HuH-7.5 (cell line): Measurements from ENCODE around the gene ARHGEF25.
"Not testable (repeated sequence)": the region's sequence is repeated elsewhere in the genome, so short reads cannot be mapped to it uniquely, and the experiment has no call there.

Experiments used
- DNase-seq: peaks from one replicate; pipeline ENCODE4 v3.0.0; 2011; ENCODE audit warnings: low spot score

Gene ARHGEF25

GRCh38 chr12:57585156-57585555 lies 26.1 kb upstream of the ARHGEF25 start:
- no peak for DNase-seq

- DNase-seq: no peak
Measured at GRCh38 chr12:57586128-57586527, 25.1 kb upstream of the ARHGEF25 start.

- DNase-seq: no peak
Measured at GRCh38 chr12:57586832-57587429, 24.3 kb upstream of the ARHGEF25 start.

GRCh38 chr12:57588951-57589610 lies 22.2 kb upstream of the ARHGEF25 start:
- DNase-seq: not testable (repeated sequence)

GRCh38 chr12:57590479-57590863 lies 20.8 kb upstream of the ARHGEF25 start:
- no peak for DNase-seq

- DNase-seq: peak; percentile 86
Measured at GRCh38 chr12:57590864-57591781, 20.1 kb upstream of the ARHGEF25 start, which contains the start of gene PIP4K2C. TSS of gene PIP4K2C (plus strand) at chr12:57591192. CDS start at chr12:57591290, 98 bp downstream.

- no peak for DNase-seq
Measured at GRCh38 chr12:57591782-57592325, 19.4 kb upstream of the ARHGEF25 start.

- no peak for DNase-seq
Measured at GRCh38 chr12:57592551-57593165, 18.6 kb upstream of the ARHGEF25 start.

- no peak for DNase-seq
Measured at GRCh38 chr12:57593187-57593586, 18.0 kb upstream of the ARHGEF25 start.

GRCh38 chr12:57600395-57600794 lies 10.8 kb upstream of the ARHGEF25 start:
- DNase-seq: no peak

- no peak for DNase-seq
Measured at GRCh38 chr12:57602544-57602943, 8.7 kb upstream of the ARHGEF25 start.

GRCh38 chr12:57603324-57603723 lies 7.9 kb upstream of the ARHGEF25 start:
- no peak for DNase-seq

GRCh38 chr12:57603815-57604453 lies 7.3 kb upstream of the ARHGEF25 start:
- DNase-seq: no peak

- DNase-seq: no peak
Measured at GRCh38 chr12:57604454-57604991, 6.7 kb upstream of the ARHGEF25 start, which contains the start of gene DTX3. TSS of gene DTX3 (plus strand) at chr12:57604824. CDS start at chr12:57606518, 1,694 bp downstream.

- no peak for DNase-seq
Measured at GRCh38 chr12:57604992-57605810, 6.0 kb upstream of the ARHGEF25 start.

- DNase-seq: no peak
Measured at GRCh38 chr12:57605811-57606311, 5.4 kb upstream of the ARHGEF25 start.

- no peak for DNase-seq
Measured at GRCh38 chr12:57606399-57606798, 4.8 kb upstream of the ARHGEF25 start.

GRCh38 chr12:57606821-57607220 lies 4.4 kb upstream of the ARHGEF25 start:
- DNase-seq: no peak

- DNase-seq: no peak
Measured at GRCh38 chr12:57607958-57608663, 3.1 kb upstream of the ARHGEF25 start.
